HCT116 (cell line): ENCODE results near the gene CALM1. TPM values are rescaled to one million over a fixed set of nuclear protein-coding genes. Genes with fewer than 3 reads are reported as not detected.
A peak's percentile ranks its signal among the peaks of the same experiment; 100 is the strongest.

Experiments
- ATAC-seq: fragments of 200-7000 bp; cut with Tn5 transposase; 2 replicates; pipeline ENCODE4 v1.9.1; 2020; ENCODE audit warnings: mild to moderate bottlenecking, moderate library complexity
- BruUV-seq: library from RNA; stranded (reverse); fragments of 400-500 nt; replicated peaks from 2 replicates; lab custom pipeline; 2021; lab: Mats Ljungman, UMichigan
- CTCF ChIA-PET: fragments of 300-600 bp; sonication (Branson Sonifier 250); formaldehyde crosslinking; loops from one replicate; lab custom pipeline; 2021; ENCODE audit warnings: antibody characterized with exemption; lab: Charles Lee
- POLR2A ChIA-PET: fragments of 300-600, 350-600 bp; sonication (Branson Sonifier 250); formaldehyde crosslinking; loops from one replicate; lab custom pipeline; 2021; ENCODE audit warnings: antibody characterized with exemption; lab: Charles Lee
- RAD21 ChIA-PET, 2 experiments: fragments of 300-600 bp; sonication (Branson Sonifier 250); formaldehyde crosslinking; loops; one replicate each; lab custom pipeline; 2023; ENCODE audit warnings: low total read pairs in 2 of 2; ENCODE audit not compliant: uncharacterized antibody in 2 of 2, unreplicated experiment in 2 of 2, low non-redundant PET in 1 of 2; lab: Charles Lee
- DNase-seq: peaks from one replicate; pipeline ENCODE4 v3.0.0-alpha.2; 2010; ENCODE audit warnings: low read depth, low spot score
- H2AFZ ChIP-seq: fragments of 200-600 bp; shearing (Covaris generic), sonication (generic); 2 replicates; pipeline ENCODE4 v1.6.1; 2017; ENCODE audit warnings: low read depth, mixed run types, mixed read lengths, antibody characterized with exemption, low read length; ENCODE audit not compliant: poor library complexity, severe bottlenecking
- H3K27ac ChIP-seq: 2 replicates; pipeline ENCODE4 v1.5.1; 2012; ENCODE audit warnings: low read depth, low read length
- H3K27me3 ChIP-seq: fragments of 200-600 bp; sonication (generic); 2 replicates; pipeline ENCODE4 v1.6.1; 2016; ENCODE audit warnings: mixed run types, low read length, mixed read lengths; ENCODE audit not compliant: insufficient read depth
- H3K36me3 ChIP-seq, 2 experiments: fragments of 200-500 bp in 1 of 2; fragments of 200-600 bp in 1 of 2; sonication (Bioruptor generic) in 1 of 2; sonication (generic) in 1 of 2; 2 replicates each; pipeline versions ENCODE4 v1.5.1 to v1.6.1; 2014 to 2016; ENCODE audit warnings: low read length in 2 of 2, inconsistent platforms in 1 of 2, mixed read lengths in 1 of 2, mixed run types in 1 of 2; ENCODE audit not compliant: insufficient read depth in 2 of 2, control insufficient read depth in 1 of 2
- H3K4me1 ChIP-seq, 2 experiments: fragments of 200-600 bp in 1 of 2; sonication (generic) in 1 of 2; 2 replicates each; pipeline versions ENCODE4 v1.5.1 to v1.6.1; 2012 to 2017; ENCODE audit warnings: low read length in 2 of 2, inconsistent platforms in 1 of 2, mild to moderate bottlenecking in 1 of 2, mixed read lengths in 1 of 2, mixed run types in 1 of 2, moderate library complexity in 1 of 2; ENCODE audit not compliant: insufficient read depth in 2 of 2, control insufficient read depth in 1 of 2
- H3K4me2 ChIP-seq: fragments of 200-600 bp; sonication (generic); 2 replicates; pipeline ENCODE4 v1.6.1; 2017; ENCODE audit warnings: mixed run types, low read length, mixed read lengths
- H3K4me3 ChIP-seq, 2 experiments: fragments of 200-600 bp in 1 of 2; sonication (generic) in 1 of 2; replicated peaks in 1 of 2; 2 replicates each; pipeline ENCODE4 v1.5.1; 2011 to 2016; ENCODE audit warnings: low read length in 2 of 2, control low read depth in 1 of 2, low read depth in 1 of 2, mild to moderate bottlenecking in 1 of 2, mixed read lengths in 1 of 2, mixed run types in 1 of 2
- H3K79me2 ChIP-seq: fragments of 200-600 bp; sonication (generic); 2 replicates; pipeline ENCODE4 v1.6.1; 2017; ENCODE audit warnings: mild to moderate bottlenecking, mixed run types, low read length, moderate library complexity, mixed read lengths; ENCODE audit not compliant: insufficient read depth
- H3K9ac ChIP-seq: fragments of 200-600 bp; sonication (generic); 2 replicates; pipeline ENCODE4 v1.6.1; 2016; ENCODE audit warnings: low read length, mixed read lengths
- H3K9me2 ChIP-seq: fragments of 200-600 bp; sonication (generic), shearing (Covaris generic); 2 replicates; pipeline ENCODE4 v1.6.1; 2017; ENCODE audit warnings: mixed run types, mild to moderate bottlenecking, moderate library complexity; ENCODE audit not compliant: insufficient read depth
- H3K9me3 ChIP-seq, 2 experiments: fragments of 200-500 bp in 1 of 2; fragments of 200-600 bp in 1 of 2; sonication (Bioruptor generic) in 1 of 2; sonication (generic) in 1 of 2; 2 replicates each; pipeline ENCODE4 v1.6.1; 2014 to 2017; ENCODE audit warnings: low read length in 2 of 2, mixed read lengths in 2 of 2, inconsistent platforms in 1 of 2, low read depth in 1 of 2, mild to moderate bottlenecking in 1 of 2, mixed run types in 1 of 2, moderate library complexity in 1 of 2; ENCODE audit not compliant: control insufficient read depth in 1 of 2, insufficient read depth in 1 of 2
- H4K20me1 ChIP-seq: fragments of 200-600 bp; sonication (generic), shearing (Covaris generic); 2 replicates; pipeline ENCODE4 v1.6.1; 2017; ENCODE audit warnings: mixed run types, mild to moderate bottlenecking, moderate library complexity; ENCODE audit not compliant: insufficient read depth
- CEBPB ChIP-seq: IDR thresholded peaks from 2 replicates; pipeline ENCODE4 v1.6.1; 2012; ENCODE audit warnings: low read depth
- ELF1 ChIP-seq: IDR thresholded peaks from 2 replicates; pipeline ENCODE4 v1.6.1; 2012; ENCODE audit warnings: low read depth, borderline replicate concordance
- EZH2 ChIP-seq: fragments of 200-600 bp; sonication (generic); IDR thresholded peaks from 2 replicates; pipeline ENCODE4 v1.6.1; 2017; ENCODE audit warnings: antibody characterized with exemption, mixed run types
- EZH2phosphoT487 ChIP-seq: fragments of 200-600 bp; IDR thresholded peaks from 2 replicates; pipeline ENCODE4 v1.6.1; 2018; ENCODE audit warnings: antibody characterized with exemption, borderline replicate concordance
- FOSL1 ChIP-seq: IDR thresholded peaks from 2 replicates; pipeline ENCODE4 v1.6.1; 2012; ENCODE audit warnings: low read depth
- JUND ChIP-seq: IDR thresholded peaks from 2 replicates; pipeline ENCODE4 v1.6.1; 2012
- POLR2AphosphoS5 ChIP-seq: IDR thresholded peaks from 2 replicates; pipeline ENCODE4 v1.6.1; 2011; ENCODE audit warnings: mild to moderate bottlenecking, low read depth, low read length, moderate library complexity
- SIN3A ChIP-seq: IDR thresholded peaks from 2 replicates; pipeline ENCODE4 v1.6.1; 2012; ENCODE audit warnings: low read depth
- SP1 ChIP-seq: IDR thresholded peaks from 2 replicates; pipeline ENCODE4 v1.6.1; 2012; ENCODE audit warnings: low read depth
- YY1 ChIP-seq: IDR thresholded peaks from 2 replicates; pipeline ENCODE4 v1.6.1; 2011; ENCODE audit warnings: low read length, low read depth, moderate library complexity, mild to moderate bottlenecking; ENCODE audit not compliant: insufficient replicate concordance; ENCODE audit errors: extremely low read depth
- ZNF274 ChIP-seq: fragments of 200-500 bp; sonication (Bioruptor generic); IDR thresholded peaks from 2 replicates; pipeline ENCODE4 v1.6.1; 2014; ENCODE audit warnings: mild to moderate bottlenecking, low read depth, low read length, inconsistent platforms
- intact Hi-C: fragments of 100-400 bp; cut with micrococcal nuclease; formaldehyde crosslinking; loops from 2 replicates; pipeline ENCODE4 v1.10.0; 2022
- total RNA-seq: library from RNA; stranded (reverse); gene quantifications from one replicate; pipeline ENCODE4 v1.2.1, GENCODE V29; 2021; ENCODE audit not compliant: unreplicated experiment
- TF ChIP-seq, protein P1 (sequence below): IDR thresholded peaks from 2 replicates; pipeline ENCODE4 v1.6.1; 2011; ENCODE audit warnings: mild to moderate bottlenecking, low read length, moderate library complexity; ENCODE audit not compliant: insufficient replicate concordance; ENCODE audit errors: extremely low read depth

The CALM1 gene
- total RNA-seq, 1 experiment from 2014 or later, result 261 TPM

DNA sequence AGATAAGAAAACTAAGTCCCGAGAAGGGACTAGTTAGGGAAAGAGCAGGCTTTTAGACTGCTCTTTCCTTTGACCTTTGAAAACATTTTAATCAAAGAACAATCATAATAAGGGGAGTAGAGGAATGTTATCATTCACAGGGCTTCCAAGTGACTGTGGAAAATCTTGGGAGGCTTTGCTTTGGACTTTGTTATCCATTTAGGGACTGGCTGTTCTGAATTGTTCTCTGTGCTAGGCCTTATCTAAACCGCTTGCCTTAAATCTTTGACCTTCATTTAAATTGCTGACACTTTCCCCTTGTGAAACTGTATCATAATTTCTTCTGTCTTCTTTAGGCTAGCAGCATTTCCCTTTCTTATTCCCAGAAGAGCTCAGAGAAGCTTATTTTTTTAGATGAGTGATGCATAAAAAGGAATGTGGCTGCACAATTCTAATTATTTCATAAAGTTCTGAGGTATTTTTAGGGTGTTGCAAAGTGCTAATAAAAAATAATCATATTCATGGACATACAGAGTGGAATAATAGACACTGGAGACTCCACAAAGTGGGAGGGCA is 9.5 kb upstream of the CALM1 start:
- Histone ChIP-seq H3K4me1 (peaks cover 6 to 24% of the 10 kb centered on the region in 2 experiments), H3K9ac (no peak overlapping the region), H3K9me2 (no peaks in the 10 kb centered on the region), H3K9me3 (no peaks in the 10 kb centered on the region), H3K27me3 (no peaks in the 10 kb centered on the region), H3K4me2 (no peak overlapping the region), H3K36me3 (no peaks in the 10 kb centered on the region), H2AFZ (no peak overlapping the region), H3K4me3 (no peak overlapping the region), H4K20me1 (no peaks in the 10 kb centered on the region), H3K27ac (no peak overlapping the region), H3K79me2 (no peaks in the 10 kb centered on the region)
- POLR2A ChIA-PET, result interaction anchor here (1.8 kb wide), 1 partner anchor 10 kb away, joined by 5 read pairs; the partner anchor contains the start of gene CALM1
- DNase-seq (no peak), ATAC-seq (no peak)
- TF ChIP-seq, protein P1, sequence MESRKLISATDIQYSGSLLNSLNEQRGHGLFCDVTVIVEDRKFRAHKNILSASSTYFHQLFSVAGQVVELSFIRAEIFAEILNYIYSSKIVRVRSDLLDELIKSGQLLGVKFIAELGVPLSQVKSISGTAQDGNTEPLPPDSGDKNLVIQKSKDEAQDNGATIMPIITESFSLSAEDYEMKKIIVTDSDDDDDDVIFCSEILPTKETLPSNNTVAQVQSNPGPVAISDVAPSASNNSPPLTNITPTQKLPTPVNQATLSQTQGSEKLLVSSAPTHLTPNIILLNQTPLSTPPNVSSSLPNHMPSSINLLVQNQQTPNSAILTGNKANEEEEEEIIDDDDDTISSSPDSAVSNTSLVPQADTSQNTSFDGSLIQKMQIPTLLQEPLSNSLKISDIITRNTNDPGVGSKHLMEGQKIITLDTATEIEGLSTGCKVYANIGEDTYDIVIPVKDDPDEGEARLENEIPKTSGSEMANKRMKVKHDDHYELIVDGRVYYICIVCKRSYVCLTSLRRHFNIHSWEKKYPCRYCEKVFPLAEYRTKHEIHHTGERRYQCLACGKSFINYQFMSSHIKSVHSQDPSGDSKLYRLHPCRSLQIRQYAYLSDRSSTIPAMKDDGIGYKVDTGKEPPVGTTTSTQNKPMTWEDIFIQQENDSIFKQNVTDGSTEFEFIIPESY, result no peak
- TF ChIP-seq POLR2AphosphoS5, result no peak
- no peak for TF ChIP-seq EZH2phosphoT487
- no peak for TF ChIP-seq YY1
- no peak for TF ChIP-seq SIN3A
- no peak for TF ChIP-seq EZH2
- intact Hi-C loops, result no loop called here
- CTCF ChIA-PET, result no interaction called here
- RAD21 ChIA-PET, result no interaction called here
- no TSS peak for BruUV-seq

DNA sequence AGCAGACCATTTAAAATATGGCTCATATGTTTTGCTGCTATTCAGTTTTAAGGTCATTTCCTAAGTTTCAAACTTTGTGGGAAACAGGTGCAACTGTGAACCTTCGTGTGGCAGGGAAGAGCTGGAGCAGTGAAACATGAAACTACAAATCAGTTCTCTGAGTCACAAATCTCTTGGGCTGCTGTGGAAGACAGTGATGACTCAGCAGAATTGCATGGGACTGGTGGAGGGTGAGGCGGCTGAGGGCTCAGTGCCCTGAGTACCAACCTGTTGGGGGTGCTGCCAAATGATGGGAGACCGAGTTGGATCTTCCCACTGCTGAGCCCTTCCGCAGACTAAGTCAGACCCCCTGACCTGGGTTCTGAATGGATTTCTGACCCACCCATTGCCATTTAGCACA is 8.4 kb upstream of the CALM1 start:
- Histone ChIP-seq H3K9me2 (no peaks in the 10 kb centered on the region), H3K9me3 (no peaks in the 10 kb centered on the region), H3K27ac (no peak overlapping the region), H4K20me1 (no peaks in the 10 kb centered on the region), H3K27me3 (no peaks in the 10 kb centered on the region), H3K4me3 (no peak overlapping the region), H2AFZ (peak overlapping the region; percentile 24), H3K79me2 (no peaks in the 10 kb centered on the region), H3K4me2 (peak overlapping the region; percentile 43), H3K36me3 (no peaks in the 10 kb centered on the region), H3K4me1 (peaks cover 3 to 17% of the 10 kb centered on the region in 2 experiments), H3K9ac (no peak overlapping the region)
- ATAC-seq (peak; percentile 78), DNase-seq (peak; percentile 38)
- CTCF ChIA-PET, result no interaction called here
- no TSS peak for BruUV-seq
- no peak for TF ChIP-seq CEBPB
- no peak for TF ChIP-seq ZNF274
- no peak for TF ChIP-seq ELF1
- peak; percentile 27; the same call in 1 of the 2 replicates for TF ChIP-seq SP1
- TF ChIP-seq JUND, result peak; percentile 21; the same call in 1 of the 2 replicates
- peak; percentile 34 for TF ChIP-seq FOSL1
- POLR2A ChIA-PET, result interaction anchor here (1.8 kb wide), 1 partner anchor 9 kb away, joined by 5 read pairs; the partner anchor contains the start of gene CALM1
- RAD21 ChIA-PET, result no interaction called here
- intact Hi-C loops, result no loop called here
